ENCODE results near the gene CCL8.

Gene CCL8

DNA sequence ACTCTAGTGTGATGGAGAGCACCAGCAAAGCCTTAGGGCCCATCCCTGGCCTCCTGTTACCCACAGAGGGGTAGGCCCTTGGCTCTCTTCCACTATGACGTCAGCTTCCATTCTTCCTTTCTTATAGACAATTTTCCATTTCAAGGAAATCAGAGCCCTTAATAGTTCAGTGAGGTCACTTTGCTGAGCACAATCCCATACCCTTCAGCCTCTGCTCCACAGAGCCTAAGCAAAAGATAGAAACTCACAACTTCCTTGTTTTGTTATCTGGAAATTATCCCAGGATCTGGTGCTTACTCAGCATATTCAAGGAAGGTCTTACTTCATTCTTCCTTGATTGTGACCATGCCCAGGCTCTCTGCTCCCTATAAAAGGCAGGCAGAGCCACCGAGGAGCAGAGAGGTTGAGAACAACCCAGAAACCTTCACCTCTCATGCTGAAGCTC, at the start of gene CCL8:
TSS of gene CCL8 (plus strand) at position 397 of the 445 bp plus-strand sequence. CDS start 67 bp downstream, outside the sequence.
- DNase-seq, result no peak

DNA sequence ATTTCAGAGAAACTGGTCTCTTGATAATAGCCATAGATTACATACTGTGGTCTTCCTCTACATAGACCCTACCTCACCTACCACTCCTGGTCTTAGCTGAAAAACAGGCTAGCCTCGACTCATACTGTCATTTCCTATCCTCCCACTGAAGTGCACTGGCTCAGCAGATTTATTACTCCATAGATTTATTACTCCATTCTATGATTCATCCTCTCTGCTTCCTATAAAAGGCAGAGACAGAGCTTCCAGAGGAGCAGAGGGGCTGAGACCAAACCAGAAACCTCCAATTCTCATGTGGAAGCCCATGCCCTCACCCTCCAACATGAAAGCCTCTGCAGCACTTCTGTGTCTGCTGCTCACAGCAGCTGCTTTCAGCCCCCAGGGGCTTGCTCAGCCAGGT, 49.3 kb upstream of the CCL8 start, which contains the start of gene CCL7:
TSS of gene CCL7 (plus strand) at position 253 of the 400 bp plus-strand sequence. CDS start at position 323, 70 bp downstream.
- DNase-seq, result no peak

DNA sequence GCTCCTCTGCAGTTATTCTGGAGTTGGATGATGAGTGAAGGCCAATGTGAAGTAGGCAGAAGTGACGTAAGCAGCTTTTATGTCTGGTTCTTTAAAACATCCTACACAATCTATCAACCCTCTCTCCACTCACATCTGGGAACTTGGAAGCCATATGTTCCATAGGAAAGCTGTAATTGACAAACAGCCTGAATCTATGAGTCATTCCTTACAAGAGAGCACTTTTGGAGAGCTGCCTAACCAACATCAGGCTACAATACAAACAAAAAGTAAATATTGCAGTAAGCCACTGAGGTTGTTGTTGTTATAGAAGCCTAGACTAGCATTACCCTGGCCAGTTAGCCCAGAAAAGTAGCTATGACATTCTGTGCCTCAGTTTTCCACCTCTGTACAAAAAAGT, 43.4 kb upstream of the CCL8 start:
- no peak for DNase-seq

DNA sequence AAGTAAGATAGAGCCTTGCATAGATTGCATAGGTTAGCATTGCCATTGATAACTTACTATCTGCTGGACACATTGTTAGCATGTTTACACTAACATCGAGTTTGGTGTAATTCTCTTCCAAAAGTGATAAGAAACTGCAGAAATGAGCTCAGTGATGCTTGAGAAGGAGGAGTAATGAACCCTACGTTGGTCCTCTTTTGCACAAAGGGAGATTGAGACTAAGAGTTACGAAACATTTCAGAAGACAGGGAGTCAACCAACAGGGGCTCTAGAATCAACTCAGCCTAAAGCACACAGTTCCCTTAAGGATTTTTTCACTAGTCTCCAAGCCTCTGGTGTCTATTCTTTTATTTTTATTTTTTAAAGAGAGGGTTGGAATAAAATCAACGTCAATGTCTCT, 42.4 kb upstream of the CCL8 start:
- DNase-seq, result no peak

DNA sequence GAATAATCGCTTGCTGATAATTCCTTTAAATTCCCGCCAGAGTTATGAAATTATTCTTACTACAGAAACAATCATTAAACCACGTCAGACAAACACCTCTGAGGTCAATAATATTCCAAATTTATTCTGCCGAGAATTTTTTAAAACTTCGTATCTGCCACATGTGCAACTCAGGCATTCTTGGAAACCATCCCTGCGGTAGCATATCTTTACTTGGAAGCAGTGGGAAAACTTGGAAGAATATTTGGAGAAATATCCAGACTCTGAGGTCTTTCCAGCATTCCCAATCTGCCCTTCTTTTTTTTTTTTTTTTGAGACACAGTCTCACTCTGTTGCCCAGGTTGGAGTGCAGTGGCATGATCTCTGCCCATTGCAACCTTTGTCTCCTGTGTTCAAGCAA, 35.7 kb upstream of the CCL8 start:
- no peak for DNase-seq

DNA sequence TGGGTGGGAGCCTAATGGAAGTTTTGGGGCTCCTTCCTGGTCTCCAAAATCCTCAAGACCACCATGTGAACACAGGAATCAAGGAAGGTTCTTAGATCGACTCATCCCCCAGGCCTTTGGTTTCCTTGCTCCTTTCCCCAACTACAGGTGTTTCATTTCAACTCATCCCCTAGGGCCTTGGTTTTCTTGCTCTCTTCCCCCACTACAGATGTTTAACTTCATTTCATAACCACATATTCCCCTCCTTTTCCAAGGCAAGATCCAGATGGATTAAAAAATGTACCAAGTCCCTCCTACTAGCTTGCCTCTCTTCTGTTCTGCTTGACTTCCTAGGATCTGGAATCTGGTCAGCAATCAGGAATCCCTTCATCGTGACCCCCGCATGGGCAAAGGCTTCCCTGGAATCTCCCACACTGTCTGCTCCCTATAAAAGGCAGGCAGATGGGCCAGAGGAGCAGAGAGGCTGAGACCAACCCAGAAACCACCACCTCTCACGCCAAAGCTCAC, 33.9 kb upstream of the CCL8 start, which contains the start of gene CCL11:
TSS of gene CCL11 (plus strand) at position 457 of the 507 bp plus-strand sequence. CDS start 67 bp downstream, outside the sequence.
- DNase-seq, result no peak

DNA sequence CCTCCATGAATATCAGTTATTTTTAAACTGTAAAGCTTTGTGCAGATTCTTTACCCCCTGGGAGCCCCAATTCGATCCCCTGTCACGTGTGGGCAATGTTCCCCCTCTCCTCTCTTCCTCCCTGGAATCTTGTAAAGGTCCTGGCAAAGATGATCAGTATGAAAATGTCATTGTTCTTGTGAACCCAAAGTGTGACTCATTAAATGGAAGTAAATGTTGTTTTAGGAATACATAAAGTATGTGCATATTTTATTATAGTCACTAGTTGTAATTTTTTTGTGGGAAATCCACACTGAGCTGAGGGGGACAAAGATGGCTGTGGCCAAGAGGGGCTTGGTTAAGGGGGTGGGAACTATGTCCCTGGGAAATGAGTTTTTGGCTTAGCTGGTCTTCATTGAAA, 31.4 kb upstream of the CCL8 start:
- DNase-seq, result no peak

DNA sequence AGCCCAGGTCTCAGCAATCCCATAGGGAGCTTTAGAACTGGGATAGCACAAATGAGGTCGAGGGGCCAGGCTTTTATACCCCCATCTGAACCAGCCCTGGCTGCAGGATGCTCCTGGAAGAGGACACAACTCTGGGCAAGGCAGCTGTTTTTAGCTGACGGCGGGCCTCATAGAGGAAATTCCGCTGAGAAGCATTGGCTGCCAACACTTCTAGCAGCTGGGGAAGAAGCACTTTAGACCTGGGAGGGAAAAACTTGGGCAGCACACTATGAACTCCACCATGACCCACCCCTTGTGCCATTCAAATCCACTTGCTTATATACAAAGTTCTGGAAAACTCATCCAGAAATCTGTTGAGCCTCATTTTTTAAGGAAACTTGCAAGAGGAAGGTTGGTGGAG, 28.6 kb upstream of the CCL8 start:
- no peak for DNase-seq

DNA sequence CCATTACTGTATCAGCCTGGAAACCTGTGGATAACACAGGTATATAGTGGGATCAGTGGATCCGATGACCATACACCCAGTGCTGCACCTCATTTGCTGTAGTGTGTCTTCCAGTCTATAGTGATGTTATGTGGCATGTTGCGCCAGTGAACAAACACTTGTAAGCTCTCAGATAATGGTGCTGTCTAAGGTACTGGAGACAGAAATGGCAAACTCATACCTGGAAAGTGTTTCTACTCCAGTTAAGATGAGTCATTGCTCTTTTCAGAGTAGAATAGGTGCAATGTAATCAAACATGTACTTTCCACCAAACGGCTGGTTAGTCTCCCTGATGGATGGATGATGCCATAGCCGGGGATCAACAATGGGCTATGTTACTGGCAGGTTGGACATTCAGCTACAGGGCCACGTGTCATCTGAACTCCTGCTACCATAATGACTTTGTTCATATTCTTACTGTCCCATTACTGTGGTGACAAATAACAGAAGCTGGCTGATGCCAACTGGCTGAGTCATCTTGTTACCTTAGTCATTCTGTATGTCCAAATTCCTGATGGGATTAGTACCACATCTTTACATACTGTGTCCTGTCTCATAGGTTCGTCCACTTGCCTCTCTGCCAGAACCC, 27.4 kb upstream of the CCL8 start:
- DNase-seq, result no peak

DNA sequence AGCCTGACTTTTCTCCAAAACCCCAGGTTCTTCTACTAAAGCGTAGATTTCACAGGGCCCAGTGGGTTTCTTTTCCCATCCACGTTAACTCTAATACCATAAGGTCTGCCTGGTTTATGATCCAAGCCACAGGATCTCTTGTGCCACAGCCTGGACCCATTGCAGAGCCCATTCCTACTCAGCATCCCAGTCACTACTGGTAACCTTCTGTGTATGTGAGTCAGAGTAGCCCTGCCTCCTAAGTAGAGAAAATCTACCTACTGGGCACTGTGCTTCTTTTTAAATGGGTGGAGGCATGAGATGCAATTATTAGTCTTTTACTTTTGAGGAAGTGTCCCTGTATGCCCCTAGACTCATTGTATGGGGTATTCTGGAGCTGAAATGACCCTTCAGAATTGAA, 20.2 kb upstream of the CCL8 start:
- DNase-seq, result no peak

DNA sequence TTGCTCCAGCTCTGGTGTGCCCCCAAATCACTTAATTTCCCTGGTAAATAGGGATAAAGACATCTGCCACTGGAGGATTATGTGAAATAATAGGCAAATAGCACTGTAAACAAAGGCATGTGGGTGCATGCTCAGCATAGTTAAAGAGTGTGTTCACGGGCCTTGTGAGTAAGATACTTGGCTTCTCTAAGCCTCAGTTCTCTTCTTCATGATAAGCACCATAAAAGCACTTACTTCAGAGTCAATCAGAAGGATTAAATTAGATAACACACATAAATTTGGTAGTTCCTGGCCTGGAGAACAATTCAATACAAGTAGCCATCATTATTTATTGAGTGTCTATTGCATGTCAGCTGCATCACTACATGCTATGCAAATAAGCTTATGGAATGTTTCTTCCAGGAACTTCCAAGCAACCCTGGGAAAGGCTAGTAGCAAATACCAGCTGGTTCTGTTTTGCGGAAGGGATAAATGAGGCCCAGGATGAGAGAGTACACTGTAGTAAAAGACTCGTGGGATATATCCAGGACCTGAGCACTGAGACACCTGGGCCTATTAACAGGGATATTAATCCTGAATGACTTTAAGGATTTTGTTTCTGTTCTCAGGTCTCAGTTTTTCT, 19.2 kb upstream of the CCL8 start:
- DNase-seq, result no peak

DNA sequence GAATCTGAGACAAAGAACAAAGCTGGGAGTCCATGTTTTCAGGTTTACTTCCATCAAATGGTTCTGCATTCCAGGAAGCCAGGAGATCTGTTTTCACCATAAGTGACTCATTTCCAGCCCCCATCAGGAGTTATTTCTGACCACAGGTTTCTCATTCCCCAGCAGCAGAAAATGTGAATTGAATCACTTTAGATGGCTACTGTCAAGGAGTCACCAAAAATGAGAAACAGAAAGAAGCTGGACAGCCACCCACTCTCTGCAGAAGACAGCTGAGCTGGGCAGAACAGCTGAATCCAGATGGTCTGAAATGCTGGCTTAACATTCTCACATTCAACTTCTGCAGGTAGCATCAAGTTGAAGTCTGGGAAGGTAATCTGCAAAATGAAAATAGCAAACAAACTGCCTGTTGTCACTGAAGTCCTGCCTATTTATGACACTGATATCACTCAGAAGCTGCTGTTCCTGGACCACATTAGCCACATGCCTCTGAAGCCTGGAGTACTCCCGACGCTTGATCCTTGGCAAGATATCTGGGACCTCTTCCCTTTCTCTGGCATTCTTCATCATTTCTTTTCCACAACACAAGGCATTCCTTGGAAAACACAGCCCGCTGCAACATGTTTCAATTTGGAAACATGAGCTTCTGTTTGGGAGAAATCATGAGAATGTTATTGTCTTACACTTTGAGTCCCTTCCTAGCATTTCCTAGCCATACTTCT, 18.4 kb upstream of the CCL8 start:
- no peak for DNase-seq

DNA sequence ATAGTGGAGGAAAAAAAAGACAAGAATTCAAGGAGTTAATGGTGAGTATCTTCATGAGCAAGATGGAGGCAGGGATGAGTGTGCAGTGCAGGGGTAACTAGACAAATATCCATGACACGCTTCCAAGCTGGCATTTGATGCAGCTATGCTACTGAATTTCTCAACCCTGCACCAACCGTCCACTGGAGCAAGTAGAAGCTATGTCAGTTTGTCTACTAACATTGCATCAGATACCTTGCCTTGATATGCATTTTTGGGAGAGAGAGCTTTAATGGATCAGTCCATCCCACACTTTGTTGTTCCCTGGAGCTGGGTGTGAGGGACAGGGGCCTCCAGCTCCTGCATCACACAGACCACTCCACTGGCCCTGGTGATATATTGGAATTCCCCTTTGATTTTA, 17.2 kb upstream of the CCL8 start:
- no peak for DNase-seq

DNA sequence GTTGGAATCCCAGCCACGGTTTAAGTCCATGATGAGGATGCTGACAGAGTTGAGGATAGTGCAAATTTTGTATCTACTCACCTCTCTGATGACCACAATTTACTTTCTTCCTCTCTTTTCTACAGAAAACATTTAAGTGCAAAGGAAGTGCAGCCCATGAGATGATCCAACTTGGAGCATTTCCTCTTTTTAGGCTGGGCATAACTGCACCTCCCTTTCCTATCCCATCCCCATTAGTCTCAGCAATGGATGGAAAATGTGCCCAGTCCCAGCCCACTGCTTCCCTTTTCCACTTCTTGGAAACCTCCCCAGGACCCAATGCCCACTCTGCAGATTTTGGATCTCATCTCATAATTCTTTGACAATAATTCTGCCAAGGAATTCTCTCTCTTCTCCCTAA, 16.6 kb upstream of the CCL8 start:
- no peak for DNase-seq

DNA sequence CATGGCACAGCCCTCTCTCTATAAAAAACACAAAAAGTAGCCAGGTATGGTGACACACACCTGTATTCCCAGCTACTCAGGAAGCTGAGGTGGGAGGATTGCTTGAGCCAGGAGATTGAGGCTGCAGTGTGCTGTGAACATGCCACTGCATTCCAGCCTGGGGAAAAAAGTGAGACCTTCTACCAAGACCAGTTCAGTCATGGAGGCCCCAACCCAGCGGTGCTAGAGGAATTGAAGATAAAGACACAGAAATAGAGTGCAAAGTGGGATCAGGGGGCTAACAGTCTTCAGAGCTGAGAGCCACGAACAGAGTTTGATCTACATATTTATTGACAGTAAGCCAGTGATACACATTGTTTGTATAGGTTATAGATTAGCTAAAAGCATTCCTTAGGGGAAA, 15.6 kb upstream of the CCL8 start:
- no peak for DNase-seq

DNA sequence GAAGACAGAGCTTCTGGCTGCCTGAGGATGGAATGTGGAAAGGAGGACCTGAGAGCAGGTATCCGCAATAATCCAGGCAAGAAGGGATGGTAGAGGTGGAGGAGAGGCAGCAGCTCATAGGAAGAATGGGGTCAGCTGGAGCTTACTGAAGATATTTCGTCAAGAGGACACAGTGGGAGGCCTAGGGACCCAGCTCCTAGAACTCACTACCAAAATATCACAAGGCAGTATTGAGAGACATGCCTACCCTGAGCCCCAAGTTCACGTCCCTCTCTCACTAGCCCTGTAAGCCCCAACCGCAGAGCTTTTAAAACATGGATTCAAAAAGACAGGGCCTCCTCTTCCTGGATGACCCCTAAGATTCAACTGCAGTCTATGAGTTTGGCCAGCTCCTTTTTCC, 14.2 kb upstream of the CCL8 start:
- no peak for DNase-seq

DNA sequence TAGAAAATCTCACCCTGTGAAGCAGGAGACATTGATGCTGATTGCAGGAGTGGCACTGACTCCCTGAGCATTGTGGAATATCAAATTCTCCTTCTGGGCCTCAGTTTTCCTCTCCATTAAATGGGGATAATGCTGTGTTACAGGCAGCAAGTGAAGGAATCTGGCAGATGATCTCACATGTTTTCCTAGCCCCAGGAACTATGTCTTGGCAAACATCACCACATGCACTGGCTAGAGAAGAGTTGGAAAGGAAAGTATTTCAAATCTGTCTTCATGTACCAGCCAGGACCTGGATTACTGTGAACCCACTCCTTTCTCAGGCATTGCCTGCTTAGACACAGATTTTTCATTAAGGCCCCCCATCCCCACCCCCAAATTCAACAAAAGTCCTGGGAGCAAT, 13.6 kb upstream of the CCL8 start:
- no peak for DNase-seq

DNA sequence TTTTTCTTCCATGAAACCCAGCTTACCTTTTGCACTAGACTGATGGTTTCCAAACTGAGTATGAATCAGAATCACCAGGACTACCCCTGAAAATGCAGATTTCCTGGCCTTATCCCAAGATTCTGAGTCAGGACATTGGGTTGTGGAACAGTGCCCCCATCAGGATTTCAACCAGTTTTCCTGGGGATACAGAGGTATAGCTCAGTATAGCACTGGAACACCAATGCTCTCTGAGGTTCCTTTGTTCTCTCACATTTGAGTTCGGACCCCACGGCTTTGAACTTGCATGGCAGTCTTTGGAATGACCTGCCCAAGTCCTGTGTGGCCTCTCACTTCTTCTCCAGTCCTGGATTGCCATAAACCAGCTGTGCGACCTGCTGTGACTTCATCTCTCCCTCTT, 12.8 kb upstream of the CCL8 start:
- no peak for DNase-seq

DNA sequence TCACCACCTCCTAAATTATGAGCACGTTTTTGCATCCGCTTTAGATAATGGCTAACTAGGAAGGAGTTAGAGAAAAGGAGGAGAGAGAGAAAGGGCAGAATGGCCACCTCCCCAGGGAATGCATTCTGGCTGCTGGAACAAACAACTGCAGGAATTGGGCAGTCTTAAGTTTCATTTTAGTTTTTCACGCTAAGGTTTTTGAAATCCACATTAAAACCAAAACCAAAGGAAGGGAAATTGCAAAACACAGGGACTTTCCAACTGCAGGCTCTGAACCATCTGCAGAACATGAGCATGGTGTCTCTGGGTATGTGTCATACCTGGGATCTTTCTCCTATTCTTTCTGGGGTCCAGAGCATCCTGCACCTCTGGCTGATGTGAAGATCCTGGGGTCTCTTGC, 12.1 kb upstream of the CCL8 start:
- DNase-seq, result no peak

DNA sequence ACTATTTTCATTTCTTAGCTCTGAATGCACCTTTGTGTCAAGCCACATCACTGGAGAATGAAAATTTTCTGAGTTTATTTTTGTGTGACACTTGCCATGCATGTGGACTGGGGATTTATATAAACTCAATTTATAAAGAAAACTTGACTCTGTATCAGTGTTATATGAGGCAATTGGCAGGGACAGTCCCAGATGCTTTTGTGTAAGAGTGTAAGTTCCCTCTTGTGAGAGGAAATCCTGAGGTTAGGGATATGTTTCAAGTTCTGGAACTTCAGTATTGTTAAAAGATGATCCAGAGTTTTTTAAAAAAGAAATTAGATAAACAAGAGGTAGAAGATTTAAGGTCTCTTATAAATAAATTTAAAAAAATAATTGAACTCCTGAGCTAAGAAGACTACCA, 10.9 kb upstream of the CCL8 start:
- DNase-seq, result no peak

DNA sequence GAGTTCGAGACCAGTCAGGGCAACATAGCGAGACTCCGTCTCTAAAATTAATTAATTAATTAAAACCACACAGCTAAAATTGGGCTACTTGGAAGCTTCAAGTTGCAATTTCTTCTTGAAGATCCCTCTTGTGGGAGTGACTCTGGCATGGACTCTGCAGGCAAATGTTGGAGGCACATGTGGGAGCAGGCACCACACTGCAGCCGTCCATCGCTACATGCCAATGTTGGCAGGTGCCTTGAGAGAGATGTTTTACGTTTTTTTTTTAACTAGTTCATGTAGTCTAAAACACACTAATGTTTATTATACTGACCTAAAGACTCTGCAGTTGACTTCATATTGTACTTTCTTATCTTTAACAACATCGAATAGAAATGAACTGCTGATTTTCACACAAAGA, 7.9 kb upstream of the CCL8 start:
- DNase-seq, result no peak

DNA sequence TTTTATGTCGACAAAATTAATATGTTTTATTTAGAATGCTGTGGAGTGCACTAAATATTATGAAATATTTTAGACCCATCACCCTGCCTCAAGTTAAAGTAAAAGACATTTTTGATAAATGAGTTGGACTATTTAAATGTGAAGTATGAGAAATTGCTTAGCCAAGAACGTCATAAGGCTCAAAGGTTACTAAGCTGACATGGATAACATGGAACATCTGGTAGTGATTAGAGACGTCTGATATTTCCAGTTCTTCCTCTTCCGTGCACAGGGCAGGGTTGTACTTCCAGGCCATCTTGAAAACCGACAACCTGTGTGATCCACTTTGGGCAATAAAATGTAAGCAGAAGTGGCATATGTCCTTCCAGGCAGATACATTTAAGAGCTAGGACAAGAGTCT, 7.2 kb upstream of the CCL8 start:
- DNase-seq, result no peak

DNA sequence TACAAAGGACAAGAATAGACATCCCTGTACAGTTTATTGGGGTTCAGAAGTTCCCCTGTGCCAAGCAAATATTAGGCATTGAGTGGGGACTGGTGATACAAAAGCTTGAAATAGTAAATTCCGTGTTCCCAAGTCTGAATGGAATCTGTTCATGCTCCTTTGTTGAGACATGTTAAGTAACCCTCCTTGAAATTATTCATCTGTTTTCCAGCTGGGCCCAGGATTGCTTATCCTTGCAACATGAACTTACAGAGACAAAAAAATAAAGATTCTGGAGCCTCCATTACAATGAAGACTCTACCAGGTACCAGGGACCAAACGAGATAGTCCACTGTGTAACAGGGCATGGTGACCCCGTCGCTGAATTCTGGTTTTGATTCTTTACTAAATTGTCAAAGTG, 6.1 kb upstream of the CCL8 start:
- no peak for DNase-seq

DNA sequence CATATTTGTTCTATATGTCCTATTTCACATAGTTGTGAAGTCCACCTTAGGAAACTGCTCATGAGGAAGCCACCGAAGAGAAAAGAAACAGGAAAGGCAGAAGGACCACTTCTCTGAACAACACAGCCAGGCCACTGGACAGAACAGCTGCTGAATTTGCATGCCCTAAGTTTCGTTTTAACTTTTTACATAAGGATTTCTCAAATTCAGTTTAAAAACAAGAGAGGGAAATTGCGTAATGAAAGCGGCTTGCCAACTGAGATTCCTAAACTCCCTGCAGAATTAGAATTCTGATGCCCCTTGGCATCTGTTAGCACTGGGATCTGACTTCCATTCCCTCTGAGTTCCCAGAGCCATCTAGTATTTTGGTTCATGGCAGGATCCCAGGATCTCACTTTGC, 5.0 kb upstream of the CCL8 start:
- no peak for DNase-seq
